ENCODE results near the gene NRXN3. TPM values are rescaled to one million over a fixed set of nuclear protein-coding genes. Genes with fewer than 3 reads are reported as not detected.
A peak's percentile ranks its signal among the peaks of the same experiment; 100 is the strongest.

The NRXN3 gene
- total and polyA plus RNA-seq, 2 of the 4 experiments (the other 2 are of a cell fraction): 4.8 to 25.1 TPM

DNA sequence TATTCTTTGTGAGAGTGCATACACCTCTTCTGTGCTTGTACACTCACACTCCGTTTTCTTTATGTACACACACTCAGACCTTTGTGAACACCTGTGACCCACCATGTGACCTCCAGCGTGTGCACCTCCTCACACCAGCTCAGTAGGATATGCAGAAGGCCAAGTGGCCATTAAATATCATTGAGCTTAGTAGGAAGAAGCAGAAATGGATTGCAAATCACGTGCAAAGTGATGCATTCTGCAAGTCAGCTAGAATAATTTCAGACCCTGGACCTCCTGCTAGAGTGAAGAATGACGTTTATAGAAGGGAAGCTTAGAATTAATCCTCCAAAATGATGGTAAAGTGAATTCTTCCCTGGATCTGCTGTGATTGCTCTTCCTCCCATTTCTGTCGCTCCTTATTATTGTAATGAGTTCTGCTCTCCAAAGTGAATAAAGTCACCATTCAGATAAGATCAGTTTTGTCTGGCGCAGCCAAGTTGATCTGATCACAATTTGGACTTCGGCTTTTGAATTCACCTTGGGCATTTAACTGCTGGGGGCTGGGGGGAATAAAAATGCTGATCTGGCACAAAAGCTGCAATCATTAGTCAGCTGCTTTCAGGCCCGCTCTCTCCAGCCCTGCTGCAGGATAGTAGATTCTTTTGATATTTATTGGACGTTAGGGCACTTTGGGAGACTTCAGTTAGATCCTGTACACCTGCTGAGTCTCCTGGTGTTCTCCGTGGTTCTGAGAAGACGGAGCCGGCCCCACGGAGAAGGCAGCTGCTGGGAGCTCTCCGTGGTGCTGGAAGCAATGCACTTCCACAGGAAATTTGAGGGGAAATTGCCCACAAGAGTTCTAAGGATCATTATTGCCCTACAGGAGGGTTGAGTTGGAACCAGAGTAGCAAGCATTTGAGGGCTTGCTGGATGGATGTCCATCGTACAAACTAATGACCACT is 12.4 kb upstream of the NRXN3 start:
- dilution Hi-C loops (cut with HindIII; ENCODE audit: low sequenced_read_pairs, unreplicated experiment): no loop called here

More for the DNA sequence above, 12.4 kb upstream of the NRXN3 start:
- Histone ChIP-seq H2BK15ac (ENCODE audit: low read depth, low read length) (no peak overlapping the region), H3K14ac (replicated peaks; ENCODE audit: low read depth, low read length) (no peak overlapping the region), H3K27ac (ENCODE audit: insufficient read depth, low read length) (no peak overlapping the region), H2BK5ac (ENCODE audit: low read depth, low read length, poor library complexity, severe bottlenecking) (no peak overlapping the region), H2AFZ (replicated peaks; ENCODE audit: low read length, poor library complexity) (no peak overlapping the region), H3K9me3 (ENCODE audit: control insufficient read depth, insufficient read depth, low read length) (peaks cover 13% of the 10 kb centered on the region), H2BK20ac (ENCODE audit: low read depth, low read length) (no peak overlapping the region), H3K18ac (ENCODE audit: low read depth, low read length) (no peak overlapping the region), H3K4ac (ENCODE audit: low read depth, low read length) (no peak overlapping the region), H3K56ac (ENCODE audit: extremely low read depth, insufficient read depth, low read length) (no peak overlapping the region), H3K9me1 (ENCODE audit: insufficient read depth, low read length) (no peaks in the 10 kb centered on the region), H3K4me1 (ENCODE audit: control insufficient read depth, insufficient read depth, low read length) (no peaks in the 10 kb centered on the region), H4K91ac (ENCODE audit: insufficient read depth, low read depth, low read length) (no peak overlapping the region), H2BK120ac (ENCODE audit: low read depth, low read length) (no peak overlapping the region), H3K23ac (ENCODE audit: low read depth, low read length) (no peak overlapping the region), H4K20me1 (ENCODE audit: insufficient read depth, low read length) (no peaks in the 10 kb centered on the region), H3K27me3 (ENCODE audit: control insufficient read depth, insufficient read depth, low read length) (no peaks in the 10 kb centered on the region), H4K5ac (ENCODE audit: low read depth, low read length) (no peak overlapping the region), H3K36me3 (ENCODE audit: control insufficient read depth, insufficient read depth, low read length) (no peaks in the 10 kb centered on the region), H3K9ac (ENCODE audit: low read depth, low read length) (no peak overlapping the region), H3K4me3 (ENCODE audit: insufficient read depth, low read depth, low read length) (no peak overlapping the region), H4K8ac (ENCODE audit: low read depth in 2 of 2, low read length in 2 of 2) (no peak overlapping the region), H2AK5ac (ENCODE audit: low read depth, low read length) (no peak overlapping the region), H3K79me1 (ENCODE audit: low read depth in 1 of 2, low read length in 2 of 2) (no peaks in the 10 kb centered on the region), H3K4me2 (ENCODE audit: low read depth, low read length) (no peak overlapping the region), H2AK9ac (replicated peaks; ENCODE audit: low read depth, low read length, poor library complexity) (no peak overlapping the region)
- intact Hi-C loops (cut with micrococcal nuclease) (no loop called here), in situ Hi-C loops (cut with MboI; ENCODE audit: low sequenced_read_pairs) (no loop called here)
- 0% methylated on average over 1 of the region's 15 CpGs; no CpG with 5 or more reads in 1 of the 2 experiments for WGBS, 2 experiments (ENCODE audit: extremely low coverage in 2 of 2, insufficient read length in 1 of 2)
- DNase-seq: peak; percentile 1
- CTCF ChIA-PET: no interaction called here
- no TSS peak for BruUV-seq (replicated peaks)
- POLR2A ChIA-PET (ENCODE audit: unreplicated experiment): no interaction called here
- ATAC-seq (ENCODE audit: low read depth): no peak
- TF ChIP-seq CTCF (conservative IDR thresholded peaks at IDR 0.05; ENCODE audit: low read depth, low read length) (no peak), RAD21 (IDR thresholded peaks at IDR 0.05; ENCODE audit: low read length) (no peak), RCOR1 (IDR thresholded peaks at IDR 0.05; ENCODE audit: insufficient replicate concordance, low read length) (peak; percentile 93), MAZ (IDR thresholded peaks at IDR 0.05; ENCODE audit: borderline replicate concordance, low read depth, low read length) (0 out of 2 replicates have a peak, but pooled peaks have one; percentile 16), POLR2A (IDR thresholded peaks at IDR 0.05; ENCODE audit: low read depth, low read length) (no peak), RFX5 (IDR thresholded peaks at IDR 0.05; ENCODE audit: low read depth, low read length) (no peak), MAFK (IDR thresholded peaks at IDR 0.05; ENCODE audit: low read depth, low read length) (peak; percentile 92), CHD1 (IDR thresholded peaks at IDR 0.05; ENCODE audit: low read depth, low read length) (no peak)
- TF ChIP-seq, protein P1, sequence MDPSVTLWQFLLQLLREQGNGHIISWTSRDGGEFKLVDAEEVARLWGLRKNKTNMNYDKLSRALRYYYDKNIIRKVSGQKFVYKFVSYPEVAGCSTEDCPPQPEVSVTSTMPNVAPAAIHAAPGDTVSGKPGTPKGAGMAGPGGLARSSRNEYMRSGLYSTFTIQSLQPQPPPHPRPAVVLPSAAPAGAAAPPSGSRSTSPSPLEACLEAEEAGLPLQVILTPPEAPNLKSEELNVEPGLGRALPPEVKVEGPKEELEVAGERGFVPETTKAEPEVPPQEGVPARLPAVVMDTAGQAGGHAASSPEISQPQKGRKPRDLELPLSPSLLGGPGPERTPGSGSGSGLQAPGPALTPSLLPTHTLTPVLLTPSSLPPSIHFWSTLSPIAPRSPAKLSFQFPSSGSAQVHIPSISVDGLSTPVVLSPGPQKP (IDR thresholded peaks at IDR 0.05; ENCODE audit: borderline replicate concordance, low read depth, low read length): no peak

Data from IMR-90 (cell line).